IMR-90 (cell line): ENCODE data around the gene RGS4. TPM values are rescaled to one million over a fixed set of nuclear protein-coding genes. Genes with fewer than 3 reads are reported as not detected.

Source experiments
- ATAC-seq: fragments of 200-7000 bp; cut with Tn5 transposase; 2 replicates; pipeline ENCODE4 v1.9.1; 2020; ENCODE audit warnings: low read depth, mild to moderate bottlenecking, moderate library complexity
- BruUV-seq: library from RNA; stranded (reverse); fragments of 400-500 nt; replicated peaks from 2 replicates; lab custom pipeline; 2021; lab: Mats Ljungman, UMichigan
- CTCF ChIA-PET: fragments of 300-600 bp; formaldehyde crosslinking; extraction: SDS; loops from one replicate; lab custom pipeline; 2021; ENCODE audit warnings: antibody characterized with exemption; lab: Yijun Ruan, JAX
- POLR2A ChIA-PET: fragments of 300-600 bp; sonication (Branson Sonifier 250); formaldehyde crosslinking; loops from one replicate; lab custom pipeline; 2022; ENCODE audit warnings: antibody characterized with exemption; ENCODE audit not compliant: unreplicated experiment; lab: Charles Lee
- DNase-seq: peaks from one replicate; pipeline ENCODE4 v3.0.0; 2013
- H2AFZ ChIP-seq: replicated peaks from 2 replicates; pipeline ENCODE3; 2013; ENCODE audit warnings: low read length, mild to moderate bottlenecking; ENCODE audit not compliant: poor library complexity
- H2AK5ac ChIP-seq: 2 replicates; pipeline ENCODE4 v1.6.1; 2013; ENCODE audit warnings: low read depth, low read length, inconsistent platforms
- H2AK9ac ChIP-seq: replicated peaks from 2 replicates; pipeline ENCODE3; 2013; ENCODE audit warnings: mild to moderate bottlenecking, low read depth, low read length, moderate library complexity; ENCODE audit not compliant: poor library complexity
- H2BK120ac ChIP-seq: 2 replicates; pipeline ENCODE4 v1.6.1; 2013; ENCODE audit warnings: low read depth, low read length, inconsistent platforms
- H2BK15ac ChIP-seq: 3 replicates; pipeline ENCODE4 v1.6.1; 2013; ENCODE audit warnings: low read depth, low read length, inconsistent platforms
- H2BK20ac ChIP-seq: 2 replicates; pipeline ENCODE4 v1.6.1; 2013; ENCODE audit warnings: low read depth, mild to moderate bottlenecking, inconsistent platforms, low read length, moderate library complexity
- H2BK5ac ChIP-seq: 2 replicates; pipeline ENCODE4 v1.6.1; 2013; ENCODE audit warnings: mild to moderate bottlenecking, low read depth, low read length, inconsistent platforms; ENCODE audit not compliant: poor library complexity, severe bottlenecking
- H3K14ac ChIP-seq: replicated peaks from 2 replicates; pipeline ENCODE4 v1.6.1; 2013; ENCODE audit warnings: low read depth, low read length, inconsistent platforms
- H3K18ac ChIP-seq: 2 replicates; pipeline ENCODE4 v1.6.1; 2013; ENCODE audit warnings: low read depth, low read length, control low read depth
- H3K23ac ChIP-seq: 2 replicates; pipeline ENCODE4 v1.6.1; 2013; ENCODE audit warnings: low read depth, low read length, inconsistent platforms
- H3K27ac ChIP-seq: 2 replicates; pipeline ENCODE4 v1.5.1; 2013; ENCODE audit warnings: mild to moderate bottlenecking, control low read depth, low read length; ENCODE audit not compliant: insufficient read depth
- H3K27me3 ChIP-seq: 2 replicates; pipeline ENCODE4 v1.6.1; 2013; ENCODE audit warnings: low read length; ENCODE audit not compliant: control insufficient read depth, insufficient read depth
- H3K36me3 ChIP-seq: 2 replicates; pipeline ENCODE4 v1.6.1; 2013; ENCODE audit warnings: low read length, mixed read lengths; ENCODE audit not compliant: control insufficient read depth, insufficient read depth
- H3K4ac ChIP-seq: 2 replicates; pipeline ENCODE4 v1.6.1; 2013; ENCODE audit warnings: low read depth, low read length, inconsistent platforms
- H3K4me1 ChIP-seq: 2 replicates; pipeline ENCODE4 v1.6.1; 2013; ENCODE audit warnings: low read length, mixed read lengths; ENCODE audit not compliant: control insufficient read depth, insufficient read depth
- H3K4me2 ChIP-seq: 2 replicates; pipeline ENCODE4 v1.6.1; 2013; ENCODE audit warnings: low read depth, mild to moderate bottlenecking, control low read depth, low read length, moderate library complexity
- H3K4me3 ChIP-seq: 2 replicates; pipeline ENCODE4 v1.5.1; 2013; ENCODE audit warnings: low read depth, mild to moderate bottlenecking, control low read depth, low read length, moderate library complexity; ENCODE audit not compliant: insufficient read depth
- H3K56ac ChIP-seq: 2 replicates; pipeline ENCODE4 v1.6.1; 2013; ENCODE audit warnings: low read length, inconsistent platforms; ENCODE audit not compliant: insufficient read depth; ENCODE audit errors: extremely low read depth
- H3K79me1 ChIP-seq, 2 experiments: 2 replicates each; pipeline ENCODE4 v1.6.1; 2013; ENCODE audit warnings: low read length in 2 of 2, inconsistent platforms in 1 of 2, low read depth in 1 of 2
- H3K9ac ChIP-seq: 2 replicates; pipeline ENCODE4 v1.6.1; 2013; ENCODE audit warnings: low read depth, low read length, control low read depth
- H3K9me1 ChIP-seq: 2 replicates; pipeline ENCODE4 v1.6.1; 2013; ENCODE audit warnings: low read length, inconsistent platforms; ENCODE audit not compliant: insufficient read depth
- H3K9me3 ChIP-seq: 2 replicates; pipeline ENCODE4 v1.6.1; 2013; ENCODE audit warnings: low read length; ENCODE audit not compliant: control insufficient read depth, insufficient read depth
- H4K20me1 ChIP-seq: 2 replicates; pipeline ENCODE4 v1.6.1; 2013; ENCODE audit warnings: low read length, inconsistent platforms; ENCODE audit not compliant: insufficient read depth
- H4K5ac ChIP-seq: 2 replicates; pipeline ENCODE4 v1.6.1; 2013; ENCODE audit warnings: mild to moderate bottlenecking, low read depth, low read length, control low read depth
- H4K8ac ChIP-seq, 2 experiments: 2 replicates each; pipeline ENCODE4 v1.6.1; 2013; ENCODE audit warnings: low read depth in 2 of 2, low read length in 2 of 2, control low read depth in 1 of 2, inconsistent platforms in 1 of 2
- H4K91ac ChIP-seq: 2 replicates; pipeline ENCODE4 v1.6.1; 2013; ENCODE audit warnings: low read depth, low read length, inconsistent platforms; ENCODE audit not compliant: insufficient read depth
- BHLHE40 ChIP-seq: fragments of 150-350 bp; IDR thresholded peaks from 2 replicates; pipeline ENCODE4 v1.6.1; 2016; ENCODE audit warnings: mild to moderate bottlenecking, low read depth, low read length
- CHD1 ChIP-seq: IDR thresholded peaks from 2 replicates; pipeline ENCODE4 v1.6.1; 2012; ENCODE audit warnings: low read depth, low read length, improper control_type of control experiment
- CTCF ChIP-seq: conservative IDR thresholded peaks from 2 replicates; pipeline ENCODE4 v1.5.1; 2012; ENCODE audit warnings: mild to moderate bottlenecking, low read depth, low read length, improper control_type of control experiment
- ELK1 ChIP-seq: fragments of 150-350 bp; IDR thresholded peaks from 2 replicates; pipeline ENCODE4 v1.6.1; 2016; ENCODE audit warnings: low read depth, mild to moderate bottlenecking, low read length, moderate library complexity, borderline replicate concordance
- MAFK ChIP-seq: IDR thresholded peaks from 2 replicates; pipeline ENCODE4 v1.6.1; 2012; ENCODE audit warnings: low read depth, low read length, improper control_type of control experiment
- MAZ ChIP-seq: IDR thresholded peaks from 2 replicates; pipeline ENCODE4 v1.6.1; 2012; ENCODE audit warnings: low read depth, mild to moderate bottlenecking, low read length, improper control_type of control experiment, moderate library complexity, borderline replicate concordance
- MXI1 ChIP-seq: IDR thresholded peaks from 2 replicates; pipeline ENCODE4 v1.6.1; 2012; ENCODE audit warnings: low read depth, mild to moderate bottlenecking, low read length, moderate library complexity, borderline replicate concordance
- POLR2A ChIP-seq: IDR thresholded peaks from 2 replicates; pipeline ENCODE4 v1.6.1; 2012; ENCODE audit warnings: mild to moderate bottlenecking, low read depth, low read length
- RAD21 ChIP-seq: IDR thresholded peaks from 2 replicates; pipeline ENCODE4 v1.6.1; 2012; ENCODE audit warnings: low read length, improper control_type of control experiment
- RCOR1 ChIP-seq: IDR thresholded peaks from 2 replicates; pipeline ENCODE4 v1.6.1; 2012; ENCODE audit warnings: mild to moderate bottlenecking, low read length, improper control_type of control experiment; ENCODE audit not compliant: insufficient replicate concordance
- RFX5 ChIP-seq: IDR thresholded peaks from 2 replicates; pipeline ENCODE4 v1.8.0; 2012; ENCODE audit warnings: low read depth, mild to moderate bottlenecking, low read length, moderate library complexity
- SMC3 ChIP-seq: fragments of 150-350 bp; IDR thresholded peaks from 2 replicates; pipeline ENCODE4 v1.6.1; 2016; ENCODE audit warnings: low read depth, mild to moderate bottlenecking, antibody characterized with exemption, low read length, moderate library complexity
- WGBS, 2 experiments: methylation state at CpG; one replicate each; pipeline versions ENCODE4 v1.1.5 to v1.1.7; 2013; ENCODE audit warnings: missing lambda C conversion rate in 2 of 2; ENCODE audit not compliant: insufficient read length in 1 of 2; ENCODE audit errors: extremely low coverage in 2 of 2; 5-methylcytosine and 5-hydroxymethylcytosine counted together
- dilution Hi-C: fragments of 300-500 bp; cut with HindIII; formaldehyde crosslinking; loops from one replicate; pipeline ENCODE4 v1.14.3; 2018; ENCODE audit warnings: low sequenced_read_pairs; ENCODE audit not compliant: unreplicated experiment
- in situ Hi-C: fragments of 300-500 bp; cut with MboI; formaldehyde crosslinking; loops from 3 replicates; pipeline ENCODE4 v1.14.3; 2019; ENCODE audit warnings: low sequenced_read_pairs, inconsistent platforms, mixed read lengths
- intact Hi-C: fragments of 100-400 bp; cut with micrococcal nuclease; formaldehyde crosslinking; loops from 2 replicates; pipeline ENCODE4 v1.10.0; 2022
- polyA plus RNA-seq, 3 experiments: library from polyadenylated mRNA; depleted of rRNA; stranded (reverse); fragments of >200 nt; gene quantifications; 2 replicates each; pipeline ENCODE4 v1.2.3, GENCODE V29; 2012; ENCODE audit warnings: low replicate concordance in 1 of 3
- total RNA-seq: library from RNA; depleted of rRNA; stranded (reverse); fragments of >200 nt; gene quantifications from 2 replicates; pipeline ENCODE4 v1.2.3, GENCODE V29; 2012

RGS4 gene
- total and polyA plus RNA-seq, 2 of the 4 experiments (the other 2 are of a cell fraction) = 202 to 538 TPM

GRCh38 chr1:163076981-163077761, 8.0 kb downstream of the RGS4 start:
- H3K36me3 ChIP-seq = no peaks in the 10 kb centered on the region; the same call in 1 of the 2 replicates
- TF ChIP-seq CHD1 = no peak
- no peak; the same call in 1 of the 2 replicates for TF ChIP-seq POLR2A
- no peak for TF ChIP-seq RFX5
- no peak for TF ChIP-seq RAD21
- no peak for TF ChIP-seq MAFK
- TF ChIP-seq CTCF = no peak
- no peak for TF ChIP-seq SMC3
- TF ChIP-seq MAZ = no peak
- no peak for TF ChIP-seq ELK1
- no peak for TF ChIP-seq RCOR1
- no peak for TF ChIP-seq BHLHE40
- TF ChIP-seq MXI1 = no peak
- ATAC-seq = no peak
- BruUV-seq = no TSS peak
- H3K4ac ChIP-seq = no peak overlapping the region
- no peak overlapping the region for H3K4me3 ChIP-seq
- H3K14ac ChIP-seq = no peak overlapping the region
- H2BK20ac ChIP-seq = no peak overlapping the region
- peak; percentile 19 for DNase-seq
- in situ Hi-C loops = no loop called here
- H4K20me1 ChIP-seq = no peaks in the 10 kb centered on the region
- H2AFZ ChIP-seq = no peak overlapping the region
- no peaks in the 10 kb centered on the region for H3K4me1 ChIP-seq
- H3K23ac ChIP-seq = no peak overlapping the region
- no peak overlapping the region for H4K91ac ChIP-seq
- H3K27ac ChIP-seq = no peak overlapping the region
- no peak overlapping the region for H2BK15ac ChIP-seq
- H3K9me3 ChIP-seq = no peaks in the 10 kb centered on the region
- no peak overlapping the region for H2BK120ac ChIP-seq
- H3K9me1 ChIP-seq = no peaks in the 10 kb centered on the region
- H4K8ac ChIP-seq = no peak overlapping the region
- intact Hi-C loops = no loop called here
- no peaks in the 10 kb centered on the region for H3K27me3 ChIP-seq
- dilution Hi-C loops = no loop called here
- POLR2A ChIA-PET = interaction anchor here (0.7 kb wide), 1 partner anchor 260 kb away, joined by 3 read pairs; no protein-coding TSS in a partner anchor
- H3K56ac ChIP-seq = no peak overlapping the region
- no peak overlapping the region for H4K5ac ChIP-seq
- no peak overlapping the region for H2AK5ac ChIP-seq
- no peak overlapping the region for H2BK5ac ChIP-seq
- no CpG with 5 or more reads among the region's 5 CpGs for WGBS, 2 experiments
- no peak overlapping the region for H3K4me2 ChIP-seq
- CTCF ChIA-PET = interaction anchor here (1.0 kb wide), 1 partner anchor 42 kb away, joined by 6 read pairs; no protein-coding TSS in a partner anchor
- H3K9ac ChIP-seq = no peak overlapping the region
- H3K79me1 ChIP-seq = peaks cover 0 to 2% of the 10 kb centered on the region in 2 experiments; a peak in 1 of 4 replicates
- no peak overlapping the region for H2AK9ac ChIP-seq
- H3K18ac ChIP-seq = no peak overlapping the region
